Endodermal cell (in vitro differentiated cells): Measurements from ENCODE around the gene CACNG4. TPM values are rescaled to one million over a fixed set of nuclear protein-coding genes. Genes with fewer than 3 reads are reported as not detected.
"Not testable (repeated sequence)": the region's sequence is repeated elsewhere in the genome, so short reads cannot be mapped to it uniquely, and the experiment has no call there.

ENCODE experiments used
- DNase-seq: peaks from one replicate; pipeline ENCODE4 v3.0.0-alpha.2; 2017
- H3K27ac ChIP-seq: 2 replicates; pipeline ENCODE4 v1.5.1; 2013; ENCODE audit warnings: mild to moderate bottlenecking, low read depth, low read length, moderate library complexity
- H3K27me3 ChIP-seq: 2 replicates; pipeline ENCODE4 v1.6.1; 2013; ENCODE audit warnings: mild to moderate bottlenecking, low read length, moderate library complexity; ENCODE audit not compliant: insufficient read depth, control insufficient read depth, poor library complexity, severe bottlenecking
- H3K36me3 ChIP-seq: 2 replicates; pipeline ENCODE4 v1.7.0; 2013; ENCODE audit warnings: mild to moderate bottlenecking, low read length, moderate library complexity; ENCODE audit not compliant: control insufficient read depth, insufficient read depth
- H3K4me1 ChIP-seq: one replicate; pipeline ENCODE4 v1.7.0; 2013; ENCODE audit warnings: low read length; ENCODE audit not compliant: control insufficient read depth, insufficient read depth
- H3K4me3 ChIP-seq: 2 replicates; pipeline ENCODE4 v1.5.1; 2013; ENCODE audit warnings: mild to moderate bottlenecking, low read length, moderate library complexity
- H3K9ac ChIP-seq: 2 replicates; pipeline ENCODE4 v1.6.1; 2013; ENCODE audit warnings: mild to moderate bottlenecking, low read length, moderate library complexity; ENCODE audit not compliant: poor library complexity, severe bottlenecking; ENCODE audit errors: extremely low read depth
- H3K9me3 ChIP-seq: 2 replicates; pipeline ENCODE4 v1.6.1; 2013; ENCODE audit warnings: mild to moderate bottlenecking, low read length, moderate library complexity; ENCODE audit not compliant: control insufficient read depth
- H3K27ac Mint-ChIP-seq: 2 replicates; pipeline ENCODE4 v1.8.0; 2020; ENCODE audit warnings: mixed read lengths
- H3K27me3 Mint-ChIP-seq: 2 replicates; pipeline ENCODE4 v1.8.0; 2021; ENCODE audit warnings: mild to moderate bottlenecking, mixed read lengths; ENCODE audit not compliant: insufficient read depth
- H3K36me3 Mint-ChIP-seq: 2 replicates; pipeline ENCODE4 v1.8.0; 2020; ENCODE audit warnings: low read depth, mixed read lengths
- H3K4me1 Mint-ChIP-seq: 2 replicates; pipeline ENCODE4 v1.8.0; 2020; ENCODE audit warnings: mixed read lengths
- H3K4me3 Mint-ChIP-seq: 2 replicates; pipeline ENCODE4 v1.8.0; 2020; ENCODE audit warnings: mild to moderate bottlenecking, moderate library complexity, mixed read lengths
- H3K9me3 Mint-ChIP-seq: 2 replicates; pipeline ENCODE4 v1.8.0; 2020; ENCODE audit warnings: mild to moderate bottlenecking, mixed read lengths
- WGBS, 2 experiments: methylation state at CpG; one replicate each; pipeline versions ENCODE4 v1.1.5 to v1.1.7; 2013; ENCODE audit warnings: missing lambda C conversion rate in 2 of 2, mixed read lengths in 1 of 2; ENCODE audit not compliant: insufficient coverage in 1 of 2, insufficient read length in 1 of 2; 5-methylcytosine and 5-hydroxymethylcytosine counted together
- total RNA-seq, 2 donors: library from RNA; stranded (reverse); fragmentation: NEBNext Ultra II Directional in 1 of 2; extraction: Animal tissue kit (Norgen Biotek cat#: 25700) in 1 of 2; gene quantifications; 2 replicates in 1 of 2; 3 replicates in 1 of 2; pipeline ENCODE4 v1.2.1, GENCODE V29; 2021
- TF ChIP-seq, protein P1 (sequence below): fragments of 200-600 bp; sonication (generic); conservative IDR thresholded peaks from 2 replicates; pipeline ENCODE4 v1.5.0; 2021; ENCODE audit warnings: antibody characterized with exemption, mild to moderate bottlenecking

The CACNG4 gene
- total RNA-seq, 2 donors from 2014 or later, result 0.22 to 1.3 TPM

DNA sequence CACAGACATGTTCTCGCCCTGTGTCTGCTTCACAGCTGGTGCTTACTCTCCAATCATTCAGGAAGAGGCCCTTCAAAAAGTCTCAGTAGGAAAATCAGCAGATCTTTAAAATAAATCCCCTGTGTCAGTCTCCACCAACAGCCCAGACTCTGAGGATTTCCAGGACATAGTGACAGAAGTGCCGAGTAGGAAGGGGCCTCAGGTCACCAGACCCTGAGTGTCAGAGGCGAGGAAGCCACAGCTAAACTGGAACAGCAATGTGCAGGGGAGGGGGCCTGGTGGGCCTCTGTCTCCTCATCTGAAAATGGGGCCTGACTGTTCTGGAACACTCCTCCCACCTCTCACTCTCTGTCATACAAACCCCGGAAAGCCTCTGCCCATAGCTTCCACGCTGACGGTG, 6.3 kb downstream of the CACNG4 start:
- no peaks in the 10 kb centered on the region for H3K36me3 ChIP-seq
- H3K9ac ChIP-seq, result no peak overlapping the region
- Mint-ChIP-seq H3K27me3 (peaks cover 47% of the 10 kb centered on the region), H3K36me3 (no peaks in the 10 kb centered on the region), H3K4me3 (no peak overlapping the region), H3K27ac (no peak overlapping the region), H3K4me1 (peaks cover 2% of the 10 kb centered on the region), H3K9me3 (no peaks in the 10 kb centered on the region)
- no peak overlapping the region for H3K4me3 ChIP-seq
- H3K27ac ChIP-seq, result no peak overlapping the region
- no peaks in the 10 kb centered on the region for H3K4me1 ChIP-seq
- TF ChIP-seq, protein P1, sequence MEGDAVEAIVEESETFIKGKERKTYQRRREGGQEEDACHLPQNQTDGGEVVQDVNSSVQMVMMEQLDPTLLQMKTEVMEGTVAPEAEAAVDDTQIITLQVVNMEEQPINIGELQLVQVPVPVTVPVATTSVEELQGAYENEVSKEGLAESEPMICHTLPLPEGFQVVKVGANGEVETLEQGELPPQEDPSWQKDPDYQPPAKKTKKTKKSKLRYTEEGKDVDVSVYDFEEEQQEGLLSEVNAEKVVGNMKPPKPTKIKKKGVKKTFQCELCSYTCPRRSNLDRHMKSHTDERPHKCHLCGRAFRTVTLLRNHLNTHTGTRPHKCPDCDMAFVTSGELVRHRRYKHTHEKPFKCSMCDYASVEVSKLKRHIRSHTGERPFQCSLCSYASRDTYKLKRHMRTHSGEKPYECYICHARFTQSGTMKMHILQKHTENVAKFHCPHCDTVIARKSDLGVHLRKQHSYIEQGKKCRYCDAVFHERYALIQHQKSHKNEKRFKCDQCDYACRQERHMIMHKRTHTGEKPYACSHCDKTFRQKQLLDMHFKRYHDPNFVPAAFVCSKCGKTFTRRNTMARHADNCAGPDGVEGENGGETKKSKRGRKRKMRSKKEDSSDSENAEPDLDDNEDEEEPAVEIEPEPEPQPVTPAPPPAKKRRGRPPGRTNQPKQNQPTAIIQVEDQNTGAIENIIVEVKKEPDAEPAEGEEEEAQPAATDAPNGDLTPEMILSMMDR, result no peak
- DNase-seq, result no peak
- H3K9me3 ChIP-seq, result no peaks in the 10 kb centered on the region
- 83 to 85% methylated on average over 2 to 6 of the region's 6 CpGs for WGBS, 2 experiments
- peaks cover 36% of the 10 kb centered on the region for H3K27me3 ChIP-seq

DNA sequence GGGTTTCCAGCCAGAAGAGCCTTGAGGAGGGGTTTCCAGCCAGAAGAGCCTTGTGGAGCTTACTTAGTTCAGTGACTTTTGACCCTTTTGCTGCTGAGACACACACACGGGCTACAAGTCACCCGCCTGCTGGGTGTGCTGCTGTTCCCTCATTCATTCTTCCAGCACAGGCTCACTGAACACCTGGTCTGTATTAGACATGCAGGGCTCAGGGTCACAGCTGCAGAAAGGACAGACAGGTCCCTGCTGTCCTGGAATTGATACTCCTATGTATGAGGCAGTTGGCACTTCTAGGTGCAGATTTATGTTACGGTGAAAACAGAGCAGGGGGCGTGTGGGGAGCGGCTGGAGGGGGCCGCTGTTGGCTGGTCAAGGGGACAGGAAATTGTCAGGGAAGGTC, 6.8 kb downstream of the CACNG4 start:
- Histone ChIP-seq H3K36me3 (no peaks in the 10 kb centered on the region), H3K9ac (no peak overlapping the region), H3K4me3 (no peak overlapping the region), H3K4me1 (no peaks in the 10 kb centered on the region), H3K27me3 (peaks cover 32% of the 10 kb centered on the region), H3K9me3 (no peaks in the 10 kb centered on the region), H3K27ac (no peak overlapping the region)
- H3K4me3 Mint-ChIP-seq, result no peak overlapping the region
- 89 to 92% methylated on average over 6 of the region's 6 CpGs for WGBS, 2 experiments
- H3K4me1 Mint-ChIP-seq, result peaks cover under 1% of the 10 kb centered on the region
- no peaks in the 10 kb centered on the region for H3K9me3 Mint-ChIP-seq
- H3K36me3 Mint-ChIP-seq, result no peaks in the 10 kb centered on the region
- TF ChIP-seq, protein P1, result no peak
- H3K27ac Mint-ChIP-seq, result no peak overlapping the region
- H3K27me3 Mint-ChIP-seq, result peaks cover 43% of the 10 kb centered on the region
- no peak for DNase-seq

DNA sequence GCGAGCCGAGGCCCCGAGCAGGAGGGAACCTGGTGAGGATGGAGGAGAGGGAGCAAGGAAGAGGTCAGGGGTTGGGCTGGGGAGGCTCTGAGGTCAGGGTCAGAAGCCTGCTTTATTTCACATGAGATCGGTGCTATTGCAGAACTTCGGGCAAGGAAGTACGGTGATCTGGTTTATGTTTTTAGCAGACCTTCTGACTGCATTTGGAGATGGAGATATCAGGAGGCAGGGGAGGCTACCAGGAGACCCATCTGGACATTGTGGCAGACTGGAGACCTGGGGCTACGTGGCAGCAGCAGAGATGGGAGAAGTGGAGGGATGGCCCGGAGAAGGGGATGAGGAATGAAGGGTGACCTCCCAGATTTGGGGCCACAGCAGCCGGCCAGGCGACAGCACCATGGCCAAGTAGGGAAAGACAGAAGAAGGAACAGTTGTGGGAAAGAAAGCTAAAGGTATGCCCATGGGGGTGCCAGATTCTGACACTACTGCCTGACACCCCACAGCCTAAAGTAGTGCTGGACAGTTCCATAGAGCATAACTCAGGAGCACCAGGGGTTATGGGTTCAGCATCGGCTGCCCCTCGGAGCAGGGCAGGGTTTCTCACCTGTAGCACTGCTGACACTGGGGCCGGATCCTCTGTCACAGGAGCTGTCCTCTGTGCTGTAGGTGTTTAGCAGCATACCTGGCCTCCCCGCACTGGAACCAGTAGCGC, 7.4 kb downstream of the CACNG4 start:
- Histone ChIP-seq H3K27ac (no peak overlapping the region), H3K4me1 (no peaks in the 10 kb centered on the region), H3K27me3 (peaks cover 26% of the 10 kb centered on the region), H3K36me3 (no peaks in the 10 kb centered on the region), H3K9me3 (no peaks in the 10 kb centered on the region), H3K4me3 (no peak overlapping the region), H3K9ac (no peak overlapping the region)
- Mint-ChIP-seq H3K36me3 (no peaks in the 10 kb centered on the region), H3K9me3 (no peaks in the 10 kb centered on the region), H3K4me3 (no peak overlapping the region), H3K27me3 (peaks cover 39% of the 10 kb centered on the region), H3K27ac (no peak overlapping the region), H3K4me1 (no peaks in the 10 kb centered on the region)
- 92 to 98% methylated on average over 9 to 15 of the region's 15 CpGs for WGBS, 2 experiments
- no peak for DNase-seq
- TF ChIP-seq, protein P1, result no peak

DNA sequence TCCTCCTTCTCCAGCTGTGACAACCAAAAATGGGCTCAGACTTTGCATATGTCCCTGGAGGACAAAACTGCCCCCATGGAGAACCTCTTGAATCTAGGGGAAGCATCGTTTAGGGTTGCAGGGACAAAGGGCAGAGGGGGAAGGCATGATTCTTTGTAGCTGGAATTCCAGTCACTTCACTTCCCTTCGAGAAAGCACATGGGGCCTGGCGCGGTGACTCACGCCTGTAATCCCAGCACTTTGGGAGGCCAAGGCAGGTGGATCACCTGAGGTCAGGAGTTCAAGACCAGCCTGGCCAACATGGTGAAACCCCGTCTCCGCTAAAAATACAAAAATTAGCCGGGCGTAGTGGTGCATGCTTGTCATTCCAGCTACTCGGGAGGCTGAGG, 7.9 kb downstream of the CACNG4 start:
- H3K9me3 ChIP-seq, H3K4me3 ChIP-seq, H3K27ac ChIP-seq, H3K36me3 ChIP-seq, H3K36me3 Mint-ChIP-seq, H3K4me3 Mint-ChIP-seq, H3K9ac ChIP-seq, H3K9me3 Mint-ChIP-seq, DNase-seq, H3K4me1 Mint-ChIP-seq, H3K27ac Mint-ChIP-seq, H3K4me1 ChIP-seq: not testable (repeated sequence)
- 92 to 94% methylated on average over 10 of the region's 10 CpGs for WGBS, 2 experiments
- H3K27me3 ChIP-seq, result peaks cover 20% of the 10 kb centered on the region
- peaks cover 35% of the 10 kb centered on the region for H3K27me3 Mint-ChIP-seq
